Measurements from ENCODE around the gene MARK3. TPM values are rescaled to one million over a fixed set of nuclear protein-coding genes. Genes with fewer than 3 reads are reported as not detected.

MARK3 gene
- total and polyA plus RNA-seq, 10 of the 15 experiments (the other 5 are each of a cell fraction or from before 2014, with no cell fraction given), result 10.7 to 75.1 (median 41.4) TPM

- TF ChIP-seq, protein P1, sequence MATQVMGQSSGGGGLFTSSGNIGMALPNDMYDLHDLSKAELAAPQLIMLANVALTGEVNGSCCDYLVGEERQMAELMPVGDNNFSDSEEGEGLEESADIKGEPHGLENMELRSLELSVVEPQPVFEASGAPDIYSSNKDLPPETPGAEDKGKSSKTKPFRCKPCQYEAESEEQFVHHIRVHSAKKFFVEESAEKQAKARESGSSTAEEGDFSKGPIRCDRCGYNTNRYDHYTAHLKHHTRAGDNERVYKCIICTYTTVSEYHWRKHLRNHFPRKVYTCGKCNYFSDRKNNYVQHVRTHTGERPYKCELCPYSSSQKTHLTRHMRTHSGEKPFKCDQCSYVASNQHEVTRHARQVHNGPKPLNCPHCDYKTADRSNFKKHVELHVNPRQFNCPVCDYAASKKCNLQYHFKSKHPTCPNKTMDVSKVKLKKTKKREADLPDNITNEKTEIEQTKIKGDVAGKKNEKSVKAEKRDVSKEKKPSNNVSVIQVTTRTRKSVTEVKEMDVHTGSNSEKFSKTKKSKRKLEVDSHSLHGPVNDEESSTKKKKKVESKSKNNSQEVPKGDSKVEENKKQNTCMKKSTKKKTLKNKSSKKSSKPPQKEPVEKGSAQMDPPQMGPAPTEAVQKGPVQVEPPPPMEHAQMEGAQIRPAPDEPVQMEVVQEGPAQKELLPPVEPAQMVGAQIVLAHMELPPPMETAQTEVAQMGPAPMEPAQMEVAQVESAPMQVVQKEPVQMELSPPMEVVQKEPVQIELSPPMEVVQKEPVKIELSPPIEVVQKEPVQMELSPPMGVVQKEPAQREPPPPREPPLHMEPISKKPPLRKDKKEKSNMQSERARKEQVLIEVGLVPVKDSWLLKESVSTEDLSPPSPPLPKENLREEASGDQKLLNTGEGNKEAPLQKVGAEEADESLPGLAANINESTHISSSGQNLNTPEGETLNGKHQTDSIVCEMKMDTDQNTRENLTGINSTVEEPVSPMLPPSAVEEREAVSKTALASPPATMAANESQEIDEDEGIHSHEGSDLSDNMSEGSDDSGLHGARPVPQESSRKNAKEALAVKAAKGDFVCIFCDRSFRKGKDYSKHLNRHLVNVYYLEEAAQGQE (IDR thresholded peaks at IDR 0.05; ENCODE audit: low read depth, low read length), result no peak
- TF ChIP-seq SKIL (IDR thresholded peaks at IDR 0.05; ENCODE audit: low read depth, poor library complexity, severe bottlenecking) (no peak), MAX (IDR thresholded peaks at IDR 0.05; ENCODE audit: low read depth, low read length) (no peak), GATAD2B (conservative IDR thresholded peaks at IDR 0.05; ENCODE audit: low read depth) (peak; percentile 56; the same call in 1 of the 2 replicates), PML (IDR thresholded peaks at IDR 0.05; ENCODE audit: low read length) (no peak), POLR2AphosphoS2 (IDR thresholded peaks at IDR 0.05; ENCODE audit: low read depth, low read length) (peak; percentile 70; the same call in 1 of the 2 replicates), BCL11A (IDR thresholded peaks at IDR 0.05; ENCODE audit: low read depth, low read length) (no peak), ZNF217 (IDR thresholded peaks at IDR 0.05) (0 out of 2 replicates have a peak, but pooled peaks have one; percentile 34), ZNF592 (IDR thresholded peaks at IDR 0.05) (no peak), SIX5 (IDR thresholded peaks at IDR 0.05; ENCODE audit: low read depth, low read length, severe bottlenecking) (peak; percentile 30), ZNF687 (IDR thresholded peaks at IDR 0.05) (0 out of 2 replicates have a peak, but pooled peaks have one; percentile 31), BMI1 (IDR thresholded peaks at IDR 0.05; ENCODE audit: borderline replicate concordance) (peak; percentile 94), ZNF622 (IDR thresholded peaks at IDR 0.05) (no peak), SREBF2 (IDR thresholded peaks at IDR 0.05; ENCODE audit: low read length) (no peak)
Measured at GRCh38 chr14:103385152-103385928, at the start of gene MARK3 (continued).

All from GM12878 (cell line).